ENCODE measurements around the gene PDE4B. TPM values are rescaled to one million over a fixed set of nuclear protein-coding genes. Genes with fewer than 3 reads are reported as not detected.

PDE4B gene
- total RNA-seq, 2 donors from 2014 or later = 4.3 to 18.0 TPM

DNA sequence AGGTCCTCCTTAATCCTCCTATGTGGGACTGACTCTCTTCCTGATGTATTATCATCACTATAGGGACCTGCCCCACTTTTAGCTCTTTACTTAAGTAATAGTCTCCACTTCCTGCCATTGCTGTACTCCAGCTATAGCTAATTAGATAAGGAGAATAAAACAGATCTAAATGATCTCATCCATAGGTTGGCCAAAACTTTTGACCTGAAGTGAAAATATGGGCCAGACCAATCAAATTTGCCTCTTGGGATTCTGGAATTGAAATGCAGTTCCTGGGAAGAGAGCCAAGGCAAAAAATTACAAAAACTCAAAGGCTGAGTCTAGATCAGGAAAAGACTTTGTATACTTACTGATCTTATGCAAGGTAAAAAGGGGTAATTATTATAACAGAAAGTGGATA, 36.1 kb upstream of the PDE4B start:
- Histone ChIP-seq H3K9ac (ENCODE audit: extremely low read depth, low read length, poor library complexity, severe bottlenecking) (no peak overlapping the region), H3K27me3 (ENCODE audit: control insufficient read depth, insufficient read depth, low read length, poor library complexity, severe bottlenecking) (no peaks in the 10 kb centered on the region), H3K4me1 (ENCODE audit: control insufficient read depth, insufficient read depth, low read length) (no peaks in the 10 kb centered on the region), H3K27ac (ENCODE audit: low read depth, low read length) (no peak overlapping the region), H3K4me3 (ENCODE audit: low read length) (no peak overlapping the region), H3K9me3 (ENCODE audit: control insufficient read depth, low read length) (no peaks in the 10 kb centered on the region), H3K36me3 (ENCODE audit: control insufficient read depth, insufficient read depth, low read length) (no peaks in the 10 kb centered on the region)
- Mint-ChIP-seq H3K4me1 (peaks cover 5% of the 10 kb centered on the region), H3K9me3 (peaks cover 2% of the 10 kb centered on the region), H3K4me3 (no peak overlapping the region), H3K27me3 (ENCODE audit: insufficient read depth) (peaks cover 2% of the 10 kb centered on the region), H3K27ac (no peak overlapping the region), H3K36me3 (ENCODE audit: low read depth) (no peaks in the 10 kb centered on the region)
- TF ChIP-seq, protein P1, sequence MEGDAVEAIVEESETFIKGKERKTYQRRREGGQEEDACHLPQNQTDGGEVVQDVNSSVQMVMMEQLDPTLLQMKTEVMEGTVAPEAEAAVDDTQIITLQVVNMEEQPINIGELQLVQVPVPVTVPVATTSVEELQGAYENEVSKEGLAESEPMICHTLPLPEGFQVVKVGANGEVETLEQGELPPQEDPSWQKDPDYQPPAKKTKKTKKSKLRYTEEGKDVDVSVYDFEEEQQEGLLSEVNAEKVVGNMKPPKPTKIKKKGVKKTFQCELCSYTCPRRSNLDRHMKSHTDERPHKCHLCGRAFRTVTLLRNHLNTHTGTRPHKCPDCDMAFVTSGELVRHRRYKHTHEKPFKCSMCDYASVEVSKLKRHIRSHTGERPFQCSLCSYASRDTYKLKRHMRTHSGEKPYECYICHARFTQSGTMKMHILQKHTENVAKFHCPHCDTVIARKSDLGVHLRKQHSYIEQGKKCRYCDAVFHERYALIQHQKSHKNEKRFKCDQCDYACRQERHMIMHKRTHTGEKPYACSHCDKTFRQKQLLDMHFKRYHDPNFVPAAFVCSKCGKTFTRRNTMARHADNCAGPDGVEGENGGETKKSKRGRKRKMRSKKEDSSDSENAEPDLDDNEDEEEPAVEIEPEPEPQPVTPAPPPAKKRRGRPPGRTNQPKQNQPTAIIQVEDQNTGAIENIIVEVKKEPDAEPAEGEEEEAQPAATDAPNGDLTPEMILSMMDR (conservative IDR thresholded peaks at IDR 0.05) = no peak
- no peak for DNase-seq

DNA sequence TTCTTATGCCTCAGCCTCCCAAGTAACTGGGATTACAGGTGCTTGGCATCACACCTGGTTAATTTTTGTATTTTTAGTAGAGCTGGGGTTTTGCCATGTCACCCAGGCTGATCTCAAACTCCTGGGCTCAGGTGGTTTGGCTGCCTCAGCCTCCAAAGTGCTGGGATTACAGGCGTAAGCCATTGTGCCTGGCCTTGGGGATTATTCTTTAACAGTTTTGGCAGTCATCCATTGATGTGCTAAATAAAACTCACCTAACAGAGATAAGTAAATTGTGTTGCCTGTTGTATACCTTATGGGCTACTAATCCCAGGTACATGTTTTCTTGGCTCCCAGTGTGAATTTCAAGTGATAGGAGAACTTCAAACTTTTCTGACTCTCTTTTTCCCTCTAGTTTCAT, 35.2 kb upstream of the PDE4B start:
- Histone ChIP-seq H3K36me3 (ENCODE audit: control insufficient read depth, insufficient read depth, low read length) (no peaks in the 10 kb centered on the region), H3K9me3 (ENCODE audit: control insufficient read depth, low read length) (no peaks in the 10 kb centered on the region), H3K9ac (ENCODE audit: extremely low read depth, low read length, poor library complexity, severe bottlenecking) (no peak overlapping the region), H3K27me3 (ENCODE audit: control insufficient read depth, insufficient read depth, low read length, poor library complexity, severe bottlenecking) (no peaks in the 10 kb centered on the region), H3K27ac (ENCODE audit: low read depth, low read length) (no peak overlapping the region), H3K4me1 (ENCODE audit: control insufficient read depth, insufficient read depth, low read length) (no peaks in the 10 kb centered on the region), H3K4me3 (ENCODE audit: low read length) (no peak overlapping the region)
- Mint-ChIP-seq H3K27ac (no peak overlapping the region), H3K4me1 (peaks cover 5% of the 10 kb centered on the region), H3K9me3 (peaks cover 2% of the 10 kb centered on the region), H3K27me3 (ENCODE audit: insufficient read depth) (peaks cover 2% of the 10 kb centered on the region), H3K36me3 (ENCODE audit: low read depth) (no peaks in the 10 kb centered on the region), H3K4me3 (no peak overlapping the region)
- WGBS, 2 experiments (ENCODE audit: insufficient coverage in 1 of 2, insufficient read length in 1 of 2) = 80 to 84% methylated on average over 1 of the region's 1 CpG
- TF ChIP-seq, protein P1 (conservative IDR thresholded peaks at IDR 0.05) = no peak
- DNase-seq = no peak

DNA sequence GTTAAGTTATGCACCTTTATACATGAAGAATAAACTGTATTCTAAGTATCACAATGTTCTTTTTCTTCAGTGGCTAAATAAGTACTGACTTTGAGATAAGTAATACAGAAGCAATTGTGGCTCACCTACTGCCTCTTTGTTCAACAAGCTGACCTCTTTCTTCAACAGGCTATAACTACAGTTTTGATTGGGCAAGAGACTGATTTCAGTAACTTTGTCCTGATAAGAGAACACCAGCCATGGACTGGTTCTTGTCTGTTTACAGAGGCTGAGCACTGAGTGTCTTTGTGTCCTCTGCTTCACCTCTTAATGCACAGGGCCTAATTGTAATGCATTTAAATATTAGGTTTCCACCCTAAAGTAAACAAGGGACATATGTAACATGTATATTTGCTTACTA, 34.6 kb upstream of the PDE4B start:
- peaks cover 5% of the 10 kb centered on the region for H3K4me1 Mint-ChIP-seq
- TF ChIP-seq, protein P1 (conservative IDR thresholded peaks at IDR 0.05) = no peak
- H3K36me3 ChIP-seq (ENCODE audit: control insufficient read depth, insufficient read depth, low read length) = no peaks in the 10 kb centered on the region

More for the DNA sequence above, 34.6 kb upstream of the PDE4B start:
- Mint-ChIP-seq H3K27ac (no peak overlapping the region), H3K36me3 (ENCODE audit: low read depth) (no peaks in the 10 kb centered on the region), H3K4me3 (no peak overlapping the region), H3K9me3 (peaks cover 2% of the 10 kb centered on the region), H3K27me3 (ENCODE audit: insufficient read depth) (peaks cover 2% of the 10 kb centered on the region)
- DNase-seq = no peak
- no peak overlapping the region for H3K4me3 ChIP-seq (ENCODE audit: low read length)
- H3K27me3 ChIP-seq (ENCODE audit: control insufficient read depth, insufficient read depth, low read length, poor library complexity, severe bottlenecking) = no peaks in the 10 kb centered on the region
- H3K9ac ChIP-seq (ENCODE audit: extremely low read depth, low read length, poor library complexity, severe bottlenecking) = no peak overlapping the region
- H3K4me1 ChIP-seq (ENCODE audit: control insufficient read depth, insufficient read depth, low read length) = no peaks in the 10 kb centered on the region
- H3K9me3 ChIP-seq (ENCODE audit: control insufficient read depth, low read length) = no peaks in the 10 kb centered on the region
- H3K27ac ChIP-seq (ENCODE audit: low read depth, low read length) = no peak overlapping the region

Data from endodermal cell (in vitro differentiated cells).